ENCODE results near the gene JARID2. TPM values are rescaled to one million over a fixed set of nuclear protein-coding genes. Genes with fewer than 3 reads are reported as not detected.

The JARID2 gene
- total and polyA plus RNA-seq, 11 donors: 3.5 to 12.2 (median 7.5) TPM

DNA sequence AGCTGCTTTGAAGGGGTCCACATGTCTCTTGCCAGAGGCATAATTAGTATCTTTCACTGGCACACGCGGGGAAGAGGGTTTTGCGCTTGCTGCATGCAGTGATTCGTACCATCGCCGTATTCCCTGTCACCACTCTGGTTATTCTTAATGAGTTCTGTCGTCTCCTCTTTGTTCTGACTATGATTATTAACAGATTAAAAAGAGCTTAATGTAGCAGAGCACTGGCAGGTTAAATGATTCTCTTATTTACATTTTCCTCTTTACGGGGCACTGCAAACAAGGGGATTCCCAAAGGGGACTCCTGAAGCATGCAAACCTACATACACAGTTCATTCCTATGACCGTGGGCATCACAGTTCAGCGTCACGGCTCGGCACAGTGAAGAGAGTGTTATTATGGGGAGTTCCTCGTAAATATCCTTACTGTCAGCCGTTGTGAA is 212.2 kb downstream of the JARID2 start:
- peak in 1 of 4 donors; percentile 15 for ATAC-seq
- no peak for TF ChIP-seq POLR2A (IDR thresholded peaks at IDR 0.05)
- TF ChIP-seq, protein P1, sequence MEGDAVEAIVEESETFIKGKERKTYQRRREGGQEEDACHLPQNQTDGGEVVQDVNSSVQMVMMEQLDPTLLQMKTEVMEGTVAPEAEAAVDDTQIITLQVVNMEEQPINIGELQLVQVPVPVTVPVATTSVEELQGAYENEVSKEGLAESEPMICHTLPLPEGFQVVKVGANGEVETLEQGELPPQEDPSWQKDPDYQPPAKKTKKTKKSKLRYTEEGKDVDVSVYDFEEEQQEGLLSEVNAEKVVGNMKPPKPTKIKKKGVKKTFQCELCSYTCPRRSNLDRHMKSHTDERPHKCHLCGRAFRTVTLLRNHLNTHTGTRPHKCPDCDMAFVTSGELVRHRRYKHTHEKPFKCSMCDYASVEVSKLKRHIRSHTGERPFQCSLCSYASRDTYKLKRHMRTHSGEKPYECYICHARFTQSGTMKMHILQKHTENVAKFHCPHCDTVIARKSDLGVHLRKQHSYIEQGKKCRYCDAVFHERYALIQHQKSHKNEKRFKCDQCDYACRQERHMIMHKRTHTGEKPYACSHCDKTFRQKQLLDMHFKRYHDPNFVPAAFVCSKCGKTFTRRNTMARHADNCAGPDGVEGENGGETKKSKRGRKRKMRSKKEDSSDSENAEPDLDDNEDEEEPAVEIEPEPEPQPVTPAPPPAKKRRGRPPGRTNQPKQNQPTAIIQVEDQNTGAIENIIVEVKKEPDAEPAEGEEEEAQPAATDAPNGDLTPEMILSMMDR (IDR thresholded peaks at IDR 0.05): no peak
- H3K4me3 ChIP-seq: peak overlapping the region in 5 of 12 donors; percentile 0 to 30 (median 10)

DNA sequence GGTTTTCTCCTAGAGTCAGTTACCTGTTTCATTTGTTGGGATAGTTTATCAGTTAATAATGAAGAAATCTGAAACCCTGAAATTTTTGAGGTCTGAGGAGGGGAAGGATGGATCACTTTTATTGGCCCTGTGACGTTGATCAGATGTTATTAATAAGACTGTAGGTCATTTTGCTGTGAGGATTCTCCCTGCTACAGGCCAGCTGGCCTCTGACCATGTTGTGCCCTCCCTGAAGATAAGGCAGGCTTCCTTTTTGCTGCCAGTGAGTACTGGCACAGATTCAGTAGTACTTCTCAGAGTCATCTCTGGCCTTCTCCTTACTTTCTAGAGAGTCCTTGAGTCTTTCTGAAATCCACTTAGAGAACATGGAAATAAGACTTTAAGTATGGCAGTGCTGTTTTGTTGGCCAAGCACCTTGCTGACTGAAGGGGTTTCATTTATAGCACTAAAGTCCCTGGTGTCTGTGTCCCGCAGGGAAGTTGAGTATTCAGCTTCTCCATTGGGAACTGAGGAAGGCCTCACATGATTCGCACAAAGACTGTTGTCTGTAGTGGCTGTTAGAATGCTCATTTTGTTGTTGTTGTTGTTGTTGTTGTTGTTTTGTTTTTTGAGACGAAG is 214.3 kb downstream of the JARID2 start:
- Histone ChIP-seq H3K4me3 (no peak overlapping the region), H3K4me1 (peaks cover 0 to 53% (median 31%) of the 10 kb centered on the region in 12 donors), H3K36me3 (peaks cover 0 to 6% (median 0%) of the 10 kb centered on the region in 9 donors), H3K27me3 (no peaks in the 10 kb centered on the region), H3K9me3 (no peaks in the 10 kb centered on the region), H3K27ac (no peak overlapping the region)
- DNase-seq (no peak), ATAC-seq (peak in 3 of 4 donors; percentile 34 to 66 (median 53))
- intact Hi-C loops (cut with DNase I): no loop called here
- WGBS, 4 donors: 76 to 85% (median 84%) methylated on average over 4 of the region's 4 CpGs
- TF ChIP-seq, protein P1 (IDR thresholded peaks at IDR 0.05): no peak
- TF ChIP-seq POLR2A (IDR thresholded peaks at IDR 0.05): no peak

More for the DNA sequence above, 212.2 kb downstream of the JARID2 start:
- H3K27me3 ChIP-seq: no peaks in the 10 kb centered on the region
- peak overlapping the region in 1 of 12 donors; percentile 9 for H3K27ac ChIP-seq
- 40 to 56% (median 49%) methylated on average over 14 of the region's 14 CpGs for WGBS, 4 donors
- H3K4me1 ChIP-seq: peaks cover 0 to 63% (median 32%) of the 10 kb centered on the region in 12 donors
- no peaks in the 10 kb centered on the region for H3K9me3 ChIP-seq
- intact Hi-C loops (cut with DNase I): loop anchor here in 1 of 10 donors (10.0 kb wide), 1 partner anchor 1497 kb away; no protein-coding TSS in a partner anchor
- DNase-seq: no peak
- H3K36me3 ChIP-seq: peaks cover 0 to 12% (median 0%) of the 10 kb centered on the region in 9 donors

DNA sequence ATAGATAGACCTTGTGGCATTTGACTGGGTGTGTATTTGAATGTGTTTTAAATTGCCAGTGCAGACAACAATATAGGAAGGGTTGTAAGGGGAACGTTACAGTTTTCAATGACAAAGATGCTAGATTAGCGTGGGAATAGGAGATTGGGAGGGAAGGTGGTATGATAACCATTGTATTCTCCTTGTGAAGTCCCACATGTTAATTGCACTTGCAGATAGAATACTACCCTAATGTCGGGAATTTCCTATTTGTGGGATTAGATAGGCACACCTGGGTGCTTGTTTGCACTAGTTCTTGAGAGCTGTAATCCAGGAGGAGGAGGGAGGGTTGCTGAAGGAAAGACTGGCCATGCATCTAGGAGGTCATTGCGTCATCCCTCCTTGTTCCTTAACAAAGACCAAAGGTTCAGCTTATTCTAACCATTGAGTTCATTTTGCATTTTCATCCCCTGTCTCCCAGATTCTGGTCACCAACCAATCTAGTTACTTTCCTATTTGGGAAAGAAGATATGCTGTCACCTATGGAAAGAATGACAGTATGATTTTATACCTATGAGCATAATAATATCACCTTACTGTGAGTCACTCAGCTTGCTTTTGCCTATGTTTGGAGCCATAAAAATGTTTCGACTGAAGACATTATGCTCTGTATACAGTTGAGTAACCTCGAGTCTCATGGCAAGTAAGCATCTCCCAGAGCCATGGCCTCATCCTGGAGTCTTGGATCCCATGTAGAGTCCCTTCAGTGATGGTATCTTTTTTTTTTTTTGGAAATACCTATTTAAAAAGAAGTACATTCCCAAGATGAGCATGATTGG is 215.5 kb downstream of the JARID2 start:
- Histone ChIP-seq H3K36me3 (no peaks in the 10 kb centered on the region), H3K9me3 (no peaks in the 10 kb centered on the region), H3K4me3 (no peak overlapping the region), H3K4me1 (peaks cover 0 to 55% (median 31%) of the 10 kb centered on the region in 12 donors), H3K27me3 (no peaks in the 10 kb centered on the region), H3K27ac (no peak overlapping the region)
- intact Hi-C loops (cut with DNase I): no loop called here
- ATAC-seq (no peak), DNase-seq (no peak)
- TF ChIP-seq POLR2A (IDR thresholded peaks at IDR 0.05): no peak
- TF ChIP-seq, protein P1 (IDR thresholded peaks at IDR 0.05): no peak
- 92 to 95% (median 93%) methylated on average over 6 of the region's 6 CpGs for WGBS, 4 donors

DNA sequence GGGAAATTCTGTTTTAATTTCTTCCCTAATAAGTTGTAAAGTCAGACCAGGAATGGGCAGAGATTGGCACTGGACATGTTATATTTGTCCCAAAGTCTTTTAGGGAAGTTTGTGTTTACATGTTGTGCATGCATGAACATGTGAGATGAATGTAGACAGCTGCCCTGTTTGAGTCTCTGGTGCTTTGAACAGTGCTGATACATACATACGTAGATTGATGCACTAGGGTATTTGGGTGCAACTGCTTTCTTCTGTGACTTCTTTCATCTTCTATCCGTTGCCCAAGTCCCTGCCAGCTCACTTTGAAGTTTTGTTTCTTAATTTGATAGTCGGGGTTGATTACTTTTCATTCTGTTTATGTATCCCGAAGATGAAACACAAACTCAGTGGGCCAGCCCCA is 216.4 kb downstream of the JARID2 start:
- peaks cover 0 to 50% (median 29%) of the 10 kb centered on the region in 12 donors for H3K4me1 ChIP-seq
- no peaks in the 10 kb centered on the region for H3K36me3 ChIP-seq
- no peak overlapping the region for H3K27ac ChIP-seq
- intact Hi-C loops (cut with DNase I): no loop called here
- H3K4me3 ChIP-seq: no peak overlapping the region
- H3K9me3 ChIP-seq: no peaks in the 10 kb centered on the region
- no peak for DNase-seq
- TF ChIP-seq POLR2A (IDR thresholded peaks at IDR 0.05): no peak
- TF ChIP-seq, protein P1 (IDR thresholded peaks at IDR 0.05): no peak
- 60 to 66% (median 62%) methylated on average over 4 of the region's 4 CpGs for WGBS, 4 donors
- H3K27me3 ChIP-seq: no peaks in the 10 kb centered on the region
- no peak for ATAC-seq

Data from heart left ventricle (tissue), 16 donors.